Thoracic aorta (tissue), 2 donors: ENCODE measurements around the gene GLRX2. TPM values are rescaled to one million over a fixed set of nuclear protein-coding genes. Genes with fewer than 3 reads are reported as not detected.

Experiments used
- ATAC-seq: fragments of 150-250 bp; one replicate; pipeline ENCODE4 v1.8.0; 2017; ENCODE audit warnings: low read depth; ENCODE audit not compliant: insufficient number of reproducible peaks, low FRiP score
- DNase-seq: peaks from one replicate; pipeline ENCODE4 v3.0.0-alpha.2; 2020; ENCODE audit warnings: low spot score
- H3K27ac ChIP-seq, 2 donors: fragments of 200-600 bp; sonication (generic); 1 replicate in 1 of 2; 2 replicates in 1 of 2; pipeline ENCODE4 v1.5.1; 2016; ENCODE audit warnings: mild to moderate bottlenecking in 2 of 2, moderate library complexity in 2 of 2
- H3K27me3 ChIP-seq: fragments of 200-600 bp; sonication (generic); replicated peaks from 2 replicates; pipeline ENCODE4 v1.6.0; 2016; ENCODE audit warnings: mild to moderate bottlenecking; ENCODE audit not compliant: insufficient read depth
- H3K36me3 ChIP-seq: fragments of 200-600 bp; sonication (generic); one replicate; pipeline ENCODE4 v1.5.1; 2016
- H3K4me1 ChIP-seq, 2 donors: fragments of 200-600 bp; sonication (generic); 1 replicate in 1 of 2; 2 replicates in 1 of 2; pipeline versions ENCODE4 v1.5.1 to v1.6.0; 2016; ENCODE audit warnings: low read depth in 2 of 2, mild to moderate bottlenecking in 1 of 2; ENCODE audit not compliant: control insufficient read depth in 1 of 2
- H3K4me3 ChIP-seq: fragments of 200-600 bp; sonication (generic); 2 replicates; pipeline ENCODE4 v1.5.1; 2016; ENCODE audit warnings: mild to moderate bottlenecking
- H3K9me3 ChIP-seq: fragments of 200-600 bp; sonication (generic); 2 replicates; pipeline ENCODE4 v1.5.1; 2016
- CTCF ChIP-seq: fragments of 200-600 bp; sonication (generic); IDR thresholded peaks from one replicate; pipeline ENCODE4 v1.5.1; 2019; ENCODE audit warnings: antibody characterized with exemption
- total RNA-seq, 2 donors: library from RNA; depleted of rRNA; stranded (reverse); fragments of >200 nt; gene quantifications; one replicate each; pipeline versions ENCODE4 v1.1.0 to v1.2.3, GENCODE V29; 2016

Gene GLRX2
- total RNA-seq, 2 donors from 2014 or later, result 4.7 to 8.3 TPM

- Histone ChIP-seq H3K4me1 (peaks cover 0 to 4% of the 10 kb centered on the region in 2 donors), H3K36me3 (no peaks in the 10 kb centered on the region), H3K27ac (no peak overlapping the region), H3K27me3 (no peaks in the 10 kb centered on the region), H3K4me3 (no peak overlapping the region), H3K9me3 (no peaks in the 10 kb centered on the region)
- ATAC-seq, result no peak
- DNase-seq, result no peak
- no peak for TF ChIP-seq CTCF
Measured at GRCh38 chr1:193110864-193111263, 5.7 kb upstream of the GLRX2 start.

DNA sequence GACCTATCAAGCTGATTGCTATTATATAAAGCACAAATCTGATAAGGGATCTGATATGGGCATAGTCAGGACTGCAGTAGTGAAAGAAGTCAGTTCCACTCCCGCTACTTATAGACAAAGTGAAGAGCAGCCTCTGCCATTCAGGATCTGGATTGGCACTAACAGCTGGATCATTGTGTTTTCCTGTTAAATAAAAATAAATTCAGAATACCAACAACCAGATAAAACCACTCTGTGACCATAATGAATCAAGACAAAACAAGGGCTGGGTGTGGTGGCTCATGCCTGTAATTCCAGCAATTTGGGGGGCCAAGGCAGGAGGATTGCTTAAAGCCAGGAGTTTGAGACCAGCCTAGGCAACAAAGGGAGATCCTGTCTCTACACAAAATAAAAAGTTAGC is 5.0 kb upstream of the GLRX2 start:
- H3K4me3 ChIP-seq, result no peak overlapping the region
- no peaks in the 10 kb centered on the region for H3K9me3 ChIP-seq
- no peak for ATAC-seq
- no peak for DNase-seq
- H3K4me1 ChIP-seq, result peaks cover 0 to 6% of the 10 kb centered on the region in 2 donors
- H3K36me3 ChIP-seq, result no peaks in the 10 kb centered on the region
- no peak overlapping the region for H3K27ac ChIP-seq
- H3K27me3 ChIP-seq, result no peaks in the 10 kb centered on the region
- no peak for TF ChIP-seq CTCF

DNA sequence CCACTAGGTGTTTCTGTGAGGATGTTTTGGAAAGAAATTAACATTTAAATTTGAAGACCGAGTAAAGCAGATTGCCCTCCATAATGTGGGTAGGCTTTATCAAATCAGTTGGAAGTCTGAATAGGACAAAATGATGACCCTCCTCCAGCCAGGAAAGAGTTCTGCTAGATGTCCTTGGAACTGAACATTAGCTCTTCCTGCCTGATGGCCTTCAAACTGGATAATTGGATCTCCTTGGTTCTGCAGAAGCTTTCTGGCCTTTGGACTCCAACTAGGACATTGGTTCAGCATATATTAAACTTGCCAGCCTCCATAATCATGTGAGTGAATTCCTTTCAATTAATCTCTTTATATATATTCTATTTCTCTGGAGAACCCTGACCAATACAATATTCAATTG is 4.4 kb upstream of the GLRX2 start:
- Histone ChIP-seq H3K36me3 (no peaks in the 10 kb centered on the region), H3K27ac (no peak overlapping the region), H3K4me3 (no peak overlapping the region), H3K27me3 (no peaks in the 10 kb centered on the region), H3K9me3 (no peaks in the 10 kb centered on the region), H3K4me1 (peaks cover 0 to 6% of the 10 kb centered on the region in 2 donors)
- DNase-seq, result no peak
- TF ChIP-seq CTCF, result no peak
- no peak for ATAC-seq

DNA sequence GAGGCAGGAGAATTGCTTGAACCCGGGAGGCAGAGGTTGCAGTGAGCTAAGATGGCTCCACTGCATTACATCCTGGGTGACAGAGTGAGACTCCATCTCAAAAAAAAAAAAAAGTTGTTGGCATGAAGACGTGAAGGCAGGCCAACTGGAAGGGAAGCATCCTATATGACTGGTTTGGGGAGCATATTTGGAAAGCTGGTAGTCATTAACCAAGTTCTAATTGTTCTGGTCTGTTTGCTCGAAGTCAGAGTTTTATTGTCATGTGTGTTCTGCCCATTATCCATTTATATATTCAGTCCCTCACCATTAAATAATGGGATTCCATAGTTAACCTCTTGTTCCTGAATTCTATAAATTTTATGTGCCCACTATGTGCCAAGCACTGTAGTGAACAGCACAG is 3.3 kb upstream of the GLRX2 start:
- TF ChIP-seq CTCF, result no peak
- peaks cover 5 to 16% of the 10 kb centered on the region in 2 donors for H3K4me1 ChIP-seq
- DNase-seq (no peak), ATAC-seq (no peak)
- no peaks in the 10 kb centered on the region for H3K27me3 ChIP-seq
- no peak overlapping the region for H3K4me3 ChIP-seq
- H3K36me3 ChIP-seq, result no peaks in the 10 kb centered on the region
- H3K27ac ChIP-seq, result no peak overlapping the region
- H3K9me3 ChIP-seq, result no peaks in the 10 kb centered on the region

GRCh38 chr1:193105821-193106177 is 585 bp upstream of the GLRX2 start:
- H3K36me3 ChIP-seq, result no peaks in the 10 kb centered on the region
- peaks cover 10 to 29% of the 10 kb centered on the region in 2 donors for H3K4me1 ChIP-seq
- H3K4me3 ChIP-seq, result peak overlapping the region; percentile 74
- no peaks in the 10 kb centered on the region for H3K27me3 ChIP-seq
- ATAC-seq (no peak), DNase-seq (no peak)
- peak overlapping the region; percentile 89 to 93 for H3K27ac ChIP-seq
- H3K9me3 ChIP-seq, result no peaks in the 10 kb centered on the region
- no peak for TF ChIP-seq CTCF
